PC-3 (cell line): ENCODE measurements around the gene METTL26.

Experiments used
- CTCF ChIP-seq: fragments of 300-600 bp; sonication (generic); conservative IDR thresholded peaks from 2 replicates; pipeline ENCODE4 v1.5.1; 2017; ENCODE audit warnings: antibody characterized with exemption, low read depth, mild to moderate bottlenecking, low read length
- EZH2 ChIP-seq: fragments of 300-600 bp; sonication (generic); IDR thresholded peaks from one replicate; pipeline ENCODE4 v1.6.1; 2017; ENCODE audit warnings: antibody characterized with exemption, mild to moderate bottlenecking, low read length; ENCODE audit not compliant: unreplicated experiment

- TF ChIP-seq CTCF = no peak
- TF ChIP-seq EZH2 = no peak
Measured at GRCh38 chr16:681746-682427, 45.8 kb upstream of the METTL26 start.
